Stimulated activated naive B cell treated with anti-CD40 and anti-IgM and Interleukin-4, amounts not matched to agents 10 μg/mL and 1 μg/mL and 100 μg/mL, for 72 hours (primary cell): ENCODE data around the gene NYNRIN.
"Not testable (repeated sequence)": the region's sequence is repeated elsewhere in the genome, so short reads cannot be mapped to it uniquely, and the experiment has no call there.

Experiments used
- ATAC-seq, 2 donors: fragments of 150-1000 bp; cut with Tn5 transposase; replicated peaks; 2 replicates each; pipeline ENCODE4 v1.10.0; 2021; ENCODE audit warnings: moderate library complexity in 1 of 2
- DNase-seq: peaks from one replicate; pipeline ENCODE4 v3.0.0; 2021
- H3K27ac Mint-ChIP-seq: one replicate; pipeline ENCODE4 v1.8.0; 2022; ENCODE audit warnings: mild to moderate bottlenecking, mixed read lengths
- H3K27me3 Mint-ChIP-seq, 2 donors: one replicate each; pipeline ENCODE4 v1.8.0; 2022; ENCODE audit warnings: mixed read lengths in 2 of 2
- H3K36me3 Mint-ChIP-seq, 2 donors: one replicate each; pipeline ENCODE4 v1.8.0; 2022; ENCODE audit warnings: mixed read lengths in 2 of 2, mild to moderate bottlenecking in 1 of 2
- H3K4me1 Mint-ChIP-seq, 2 donors: one replicate each; pipeline ENCODE4 v1.8.0; 2022; ENCODE audit warnings: mixed read lengths in 2 of 2, mild to moderate bottlenecking in 1 of 2
- H3K4me3 Mint-ChIP-seq, 2 donors: one replicate each; pipeline ENCODE4 v1.8.0; 2022; ENCODE audit warnings: mild to moderate bottlenecking in 2 of 2, mixed read lengths in 2 of 2, moderate library complexity in 1 of 2
- H3K9me3 Mint-ChIP-seq, 2 donors: one replicate each; pipeline ENCODE4 v1.8.0; 2022; ENCODE audit warnings: mixed read lengths in 2 of 2, mild to moderate bottlenecking in 1 of 2

The NYNRIN gene

GRCh38 chr14:24398653-24399446 lies at the start of gene NYNRIN:
TSS of gene NYNRIN (plus strand) at chr14:24399003. CDS start at chr14:24399247, 244 bp downstream.
- ATAC-seq (peak; percentile 74 to 79), DNase-seq (no peak)
- H3K9me3 Mint-ChIP-seq, result no peaks in the 10 kb centered on the region
- peaks cover 9% of the 10 kb centered on the region in 2 donors for H3K4me1 Mint-ChIP-seq
- H3K27ac Mint-ChIP-seq, result peak within 1 kb of the TSS; percentile 78
- no peaks in the 10 kb centered on the region for H3K36me3 Mint-ChIP-seq
- peaks cover 18 to 36% of the 10 kb centered on the region in 2 donors for H3K27me3 Mint-ChIP-seq
- peak within 1 kb of the TSS; percentile 79 to 83 for H3K4me3 Mint-ChIP-seq

DNA sequence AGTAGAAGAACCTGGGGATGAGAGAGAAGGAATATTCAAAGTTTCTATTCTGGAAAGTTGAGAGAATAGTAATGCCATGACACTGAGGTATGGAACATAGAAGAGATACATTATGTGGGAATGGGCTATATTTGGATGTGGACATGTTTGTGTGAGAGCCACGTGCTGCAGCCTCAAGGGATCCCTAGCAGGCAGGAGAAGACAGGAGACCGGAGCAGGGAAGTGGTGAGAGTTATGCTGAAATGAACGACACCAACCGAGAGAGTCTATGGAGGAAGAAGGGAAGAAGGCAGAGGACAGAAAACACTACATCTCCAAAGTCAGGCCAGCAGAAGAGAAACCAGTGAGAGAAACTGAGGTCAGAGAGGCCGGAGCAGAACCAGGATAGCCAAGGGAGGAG lies 49.1 kb upstream of the NYNRIN start:
- ATAC-seq (no peak), DNase-seq (no peak)
- peaks cover 43 to 74% of the 10 kb centered on the region in 2 donors for H3K27me3 Mint-ChIP-seq
- H3K27ac Mint-ChIP-seq, result no peak overlapping the region
- H3K36me3 Mint-ChIP-seq, result no peaks in the 10 kb centered on the region
- H3K9me3 Mint-ChIP-seq, result no peaks in the 10 kb centered on the region
- no peak overlapping the region for H3K4me3 Mint-ChIP-seq
- H3K4me1 Mint-ChIP-seq, result no peaks in the 10 kb centered on the region

- no peaks in the 10 kb centered on the region for H3K4me1 Mint-ChIP-seq
- no peak for ATAC-seq
- H3K27ac Mint-ChIP-seq, result no peak overlapping the region
- no peaks in the 10 kb centered on the region for H3K36me3 Mint-ChIP-seq
- no peaks in the 10 kb centered on the region for H3K9me3 Mint-ChIP-seq
- H3K27me3 Mint-ChIP-seq, result peaks cover 33 to 58% of the 10 kb centered on the region in 2 donors
- DNase-seq, result no peak
- H3K4me3 Mint-ChIP-seq, result no peak overlapping the region
These were observed 47.3 kb upstream of the NYNRIN start for GRCh38 chr14:24351517-24351916.

GRCh38 chr14:24353559-24354481 lies 45.0 kb upstream of the NYNRIN start:
- DNase-seq (no peak), ATAC-seq (peak; percentile 34 to 52)
- H3K27me3 Mint-ChIP-seq, result peaks cover 31 to 67% of the 10 kb centered on the region in 2 donors
- H3K27ac Mint-ChIP-seq, result no peak overlapping the region
- no peaks in the 10 kb centered on the region for H3K36me3 Mint-ChIP-seq
- no peaks in the 10 kb centered on the region for H3K4me1 Mint-ChIP-seq
- no peak overlapping the region for H3K4me3 Mint-ChIP-seq
- H3K9me3 Mint-ChIP-seq, result no peaks in the 10 kb centered on the region

DNA sequence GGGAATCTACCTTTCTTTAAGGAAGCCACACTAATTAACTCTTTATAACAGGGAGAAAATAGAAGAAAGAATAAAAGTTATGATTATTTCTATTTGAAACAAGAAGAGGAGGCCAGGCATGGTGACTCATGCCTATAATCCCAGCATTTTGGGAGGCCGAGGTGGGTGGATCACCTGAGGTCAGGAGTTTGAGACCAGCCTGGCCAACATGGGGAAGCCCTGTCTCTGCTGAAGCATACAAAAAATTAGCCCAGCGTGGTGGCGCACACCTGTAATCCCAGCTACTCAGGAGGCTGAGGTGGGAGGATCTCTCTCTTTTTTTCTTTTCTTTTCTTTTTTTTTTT lies 44.3 kb upstream of the NYNRIN start:
- ATAC-seq, H3K9me3 Mint-ChIP-seq, H3K4me3 Mint-ChIP-seq, H3K4me1 Mint-ChIP-seq, H3K36me3 Mint-ChIP-seq, H3K27ac Mint-ChIP-seq, DNase-seq: not testable (repeated sequence)
- H3K27me3 Mint-ChIP-seq, result peaks cover 28 to 63% of the 10 kb centered on the region in 2 donors

DNA sequence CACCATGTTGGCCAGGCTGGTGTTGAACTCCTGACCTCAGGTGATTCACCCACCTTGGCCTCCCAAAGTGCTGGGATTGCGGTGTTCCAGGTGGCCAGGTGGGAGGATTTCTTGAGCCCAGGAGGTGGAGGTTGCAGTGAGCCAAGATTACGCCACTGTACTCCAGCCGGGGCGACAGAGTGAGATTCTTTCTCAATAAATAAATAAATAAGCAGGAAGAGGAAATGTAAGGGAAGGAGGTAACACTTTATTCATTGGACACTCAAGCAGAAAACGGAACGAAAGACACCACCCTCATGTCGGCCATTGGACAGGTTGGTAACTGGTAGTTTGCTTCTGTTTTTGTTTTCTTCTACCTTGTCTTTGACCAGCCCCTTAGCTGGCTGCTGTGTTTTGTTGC lies 43.8 kb upstream of the NYNRIN start:
- Mint-ChIP-seq H3K4me1 (no peaks in the 10 kb centered on the region), H3K36me3 (no peaks in the 10 kb centered on the region), H3K27ac (no peak overlapping the region), H3K27me3 (peaks cover 23 to 58% of the 10 kb centered on the region in 2 donors), H3K4me3 (no peak overlapping the region), H3K9me3 (no peaks in the 10 kb centered on the region)
- no peak for DNase-seq
- ATAC-seq, result no peak

GRCh38 chr14:24356208-24356607 lies 42.6 kb upstream of the NYNRIN start:
- Mint-ChIP-seq H3K4me1 (no peaks in the 10 kb centered on the region), H3K36me3 (no peaks in the 10 kb centered on the region), H3K27ac (no peak overlapping the region), H3K9me3 (no peaks in the 10 kb centered on the region), H3K27me3 (peaks cover 14 to 48% of the 10 kb centered on the region in 2 donors), H3K4me3 (no peak overlapping the region)
- no peak for DNase-seq
- no peak for ATAC-seq

- Mint-ChIP-seq H3K4me3 (no peak overlapping the region), H3K9me3 (no peaks in the 10 kb centered on the region), H3K27ac (no peak overlapping the region), H3K27me3 (peaks cover 0 to 26% of the 10 kb centered on the region in 2 donors), H3K36me3 (no peaks in the 10 kb centered on the region), H3K4me1 (peaks cover 0 to 5% of the 10 kb centered on the region in 2 donors)
- ATAC-seq (no peak), DNase-seq (no peak)
These were observed 38.5 kb upstream of the NYNRIN start for GRCh38 chr14:24360281-24360680.

DNA sequence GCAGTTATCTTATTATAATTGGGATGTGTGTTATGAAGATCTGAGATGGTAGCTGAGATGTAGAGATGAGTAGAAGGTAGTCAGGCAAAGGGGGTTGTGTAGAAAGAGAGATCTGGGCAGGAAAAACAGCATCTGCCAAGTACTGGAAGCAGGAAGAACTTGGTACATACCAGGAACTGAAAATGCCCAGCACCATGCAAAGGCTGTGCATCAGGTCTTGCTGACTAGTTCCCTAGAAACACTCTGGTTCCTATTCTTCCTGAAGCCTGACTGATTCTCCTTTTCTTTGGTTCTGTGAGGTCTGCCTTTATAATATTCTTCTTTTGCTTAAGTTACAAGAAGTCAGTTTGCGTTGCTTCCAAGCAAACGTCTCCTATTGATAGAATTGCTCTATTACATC lies 37.5 kb upstream of the NYNRIN start:
- no peaks in the 10 kb centered on the region for H3K36me3 Mint-ChIP-seq
- peaks cover 6 to 15% of the 10 kb centered on the region in 2 donors for H3K4me1 Mint-ChIP-seq
- no peaks in the 10 kb centered on the region for H3K9me3 Mint-ChIP-seq
- H3K27me3 Mint-ChIP-seq, result peaks cover 0 to 26% of the 10 kb centered on the region in 2 donors
- ATAC-seq (no peak), DNase-seq (no peak)
- no peak overlapping the region for H3K4me3 Mint-ChIP-seq
- no peak overlapping the region for H3K27ac Mint-ChIP-seq

GRCh38 chr14:24362241-24362960 lies 36.4 kb upstream of the NYNRIN start:
- no peak for DNase-seq

DNA sequence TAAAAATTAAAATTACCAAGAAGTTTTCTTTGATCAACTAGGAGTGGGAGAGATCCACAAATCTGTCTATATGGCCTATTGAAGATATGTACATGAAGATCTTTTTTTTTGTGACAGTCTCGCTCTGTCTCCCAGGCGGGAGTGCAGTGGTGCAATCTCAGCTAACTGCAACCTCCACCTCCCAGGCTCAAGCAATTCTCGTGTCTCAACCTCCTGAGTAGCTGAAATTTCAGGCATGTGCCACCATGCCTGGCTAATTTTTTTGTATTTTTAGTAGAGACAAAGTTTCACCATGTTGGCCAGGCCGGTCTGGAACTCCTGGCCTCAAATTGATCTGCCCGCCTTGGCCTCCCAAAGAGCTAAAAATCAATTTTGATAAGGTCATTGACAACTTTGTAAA lies 35.4 kb upstream of the NYNRIN start:
- Mint-ChIP-seq H3K9me3 (no peaks in the 10 kb centered on the region), H3K27me3 (peaks cover 12 to 16% of the 10 kb centered on the region in 2 donors), H3K27ac (no peak overlapping the region), H3K36me3 (no peaks in the 10 kb centered on the region), H3K4me1 (peaks cover 21 to 36% of the 10 kb centered on the region in 2 donors), H3K4me3 (no peak overlapping the region)
- DNase-seq (no peak), ATAC-seq (no peak)

More at GRCh38 chr14:24362241-24362960, 36.4 kb upstream of the NYNRIN start:
- H3K27ac Mint-ChIP-seq, result no peak overlapping the region
- peaks cover 13 to 26% of the 10 kb centered on the region in 2 donors for H3K4me1 Mint-ChIP-seq
- H3K36me3 Mint-ChIP-seq, result no peaks in the 10 kb centered on the region
- no peak overlapping the region for H3K4me3 Mint-ChIP-seq
- peaks cover 2 to 23% of the 10 kb centered on the region in 2 donors for H3K27me3 Mint-ChIP-seq
- ATAC-seq, result no peak
- no peaks in the 10 kb centered on the region for H3K9me3 Mint-ChIP-seq

DNA sequence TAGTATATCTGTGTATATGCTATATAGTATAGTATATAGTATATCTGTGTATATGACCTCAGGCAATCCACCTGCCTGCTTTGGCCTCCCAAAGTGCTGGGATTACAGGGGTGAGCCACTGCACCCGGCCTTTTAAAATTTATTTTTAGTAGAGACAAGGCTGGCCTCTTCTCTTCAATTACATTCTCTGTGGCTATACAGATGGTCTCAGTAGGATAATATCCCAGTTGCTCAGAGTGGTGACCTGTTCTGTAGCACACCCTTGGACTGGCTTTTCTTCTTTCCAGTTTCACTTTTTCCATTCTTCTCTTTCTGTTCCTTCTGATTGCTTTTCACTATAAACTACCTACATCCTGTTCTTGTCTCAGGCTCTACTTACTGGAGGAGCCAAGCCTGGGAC lies 34.0 kb upstream of the NYNRIN start:
- no peak overlapping the region for H3K4me3 Mint-ChIP-seq
- H3K9me3 Mint-ChIP-seq, result no peaks in the 10 kb centered on the region

DNA sequence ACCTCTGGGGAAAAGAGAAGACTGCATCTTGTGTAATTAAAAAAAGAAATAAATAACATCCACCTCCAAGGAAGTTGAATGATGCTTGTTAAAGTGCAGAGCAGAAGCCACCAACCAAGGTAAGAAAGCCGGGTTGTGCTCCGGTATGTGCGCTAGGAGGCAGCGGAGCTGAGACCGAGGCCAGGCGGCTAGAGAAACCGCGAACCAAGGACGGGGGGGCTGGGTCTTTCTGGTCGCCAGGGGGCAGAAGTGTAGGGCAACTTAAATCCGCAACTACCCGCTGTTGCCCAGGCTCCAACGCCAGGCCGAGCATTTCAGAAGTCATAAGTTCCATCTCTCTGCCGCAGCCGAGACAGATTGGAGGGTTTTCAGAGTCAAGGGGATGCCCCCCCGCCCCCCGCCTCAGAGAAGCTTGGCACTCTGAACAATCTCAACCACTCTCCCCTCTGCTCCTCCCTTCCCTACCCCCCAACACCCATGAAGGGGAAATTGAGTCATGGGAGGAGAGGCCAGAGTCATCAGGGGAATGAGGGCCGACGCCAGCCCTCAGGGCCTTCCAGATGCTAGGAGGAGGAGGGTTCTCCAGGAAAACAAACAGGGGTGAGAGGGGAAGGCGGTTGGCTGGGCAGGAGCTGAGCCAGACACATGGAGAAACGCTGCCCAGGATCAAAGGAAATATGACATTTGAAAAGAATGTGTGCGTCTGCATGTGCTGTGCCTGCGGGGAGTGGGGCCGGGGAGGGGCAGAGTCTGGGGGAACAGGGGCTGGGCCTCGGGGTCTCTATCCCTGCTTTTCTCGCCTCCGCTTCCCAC lies 33.0 kb upstream of the NYNRIN start:
- peaks cover 26 to 38% of the 10 kb centered on the region in 2 donors for H3K4me1 Mint-ChIP-seq
- H3K4me3 Mint-ChIP-seq, result peak overlapping the region; percentile 77 to 80
- ATAC-seq, result peak; percentile 55 to 56
- no peaks in the 10 kb centered on the region for H3K36me3 Mint-ChIP-seq
- H3K27ac Mint-ChIP-seq, result peak overlapping the region; percentile 80
- peaks cover 12 to 13% of the 10 kb centered on the region in 2 donors for H3K27me3 Mint-ChIP-seq
- no peaks in the 10 kb centered on the region for H3K9me3 Mint-ChIP-seq
- DNase-seq, result peak; percentile 67

More for the DNA sequence above, 34.0 kb upstream of the NYNRIN start:
- DNase-seq (no peak), ATAC-seq (no peak)
- H3K27me3 Mint-ChIP-seq, result peaks cover 12 to 13% of the 10 kb centered on the region in 2 donors
- no peak overlapping the region for H3K27ac Mint-ChIP-seq
- H3K4me1 Mint-ChIP-seq, result peaks cover 26 to 38% of the 10 kb centered on the region in 2 donors
- H3K36me3 Mint-ChIP-seq, result no peaks in the 10 kb centered on the region
